ENCODE measurements around the gene AMN1. TPM values are rescaled to one million over a fixed set of nuclear protein-coding genes. Genes with fewer than 3 reads are reported as not detected.

Gene AMN1
- total and polyA plus RNA-seq, 2 donors from 2014 or later: 12.5 to 13.9 TPM

GRCh38 chr12:31715283-31715825, 13.5 kb downstream of the AMN1 start:
- Histone ChIP-seq H3K27ac (ENCODE audit: low read depth in 2 of 2, low read length in 2 of 2) (no peak overlapping the region), H3K4me3 (ENCODE audit: low read length in 3 of 3) (no peak overlapping the region), H3K36me3 (ENCODE audit: control insufficient read depth in 2 of 3, insufficient read depth in 3 of 3, low read length in 3 of 3) (no peaks in the 10 kb centered on the region), H3K4me1 (ENCODE audit: control insufficient read depth in 2 of 3, insufficient read depth in 2 of 3, low read depth in 1 of 3, low read length in 3 of 3) (no peaks in the 10 kb centered on the region), H3K27me3 (ENCODE audit: control insufficient read depth, insufficient read depth, low read length) (no peaks in the 10 kb centered on the region), H3K9me3 (ENCODE audit: control insufficient read depth in 2 of 3, insufficient read depth in 1 of 3, low read length in 3 of 3) (no peaks in the 10 kb centered on the region), H3K9ac (ENCODE audit: low read length in 3 of 3) (no peak overlapping the region)
- FAIRE-seq (no peak), DNase-seq (no peak)
- intact Hi-C loops (cut with DNase I): no loop called here
- no peak for TF ChIP-seq CTCF (IDR thresholded peaks at IDR 0.05; ENCODE audit: borderline replicate concordance, extremely low read depth, insufficient read depth)

GRCh38 chr12:31714406-31715271, 14.2 kb downstream of the AMN1 start:
- DNase-seq (no peak), FAIRE-seq (no peak)
- H3K36me3 ChIP-seq (ENCODE audit: control insufficient read depth in 2 of 3, insufficient read depth in 3 of 3, low read length in 3 of 3): no peaks in the 10 kb centered on the region
- H3K9me3 ChIP-seq (ENCODE audit: control insufficient read depth in 2 of 3, insufficient read depth in 1 of 3, low read length in 3 of 3): no peaks in the 10 kb centered on the region
- H3K4me1 ChIP-seq (ENCODE audit: control insufficient read depth in 2 of 3, insufficient read depth in 2 of 3, low read depth in 1 of 3, low read length in 3 of 3): no peaks in the 10 kb centered on the region
- H3K27me3 ChIP-seq (ENCODE audit: control insufficient read depth, insufficient read depth, low read length): no peaks in the 10 kb centered on the region
- intact Hi-C loops (cut with DNase I): no loop called here
- H3K27ac ChIP-seq (ENCODE audit: low read depth in 2 of 2, low read length in 2 of 2): no peak overlapping the region
- TF ChIP-seq CTCF (IDR thresholded peaks at IDR 0.05; ENCODE audit: borderline replicate concordance, extremely low read depth, insufficient read depth): no peak
- no peak overlapping the region for H3K9ac ChIP-seq (ENCODE audit: low read length in 3 of 3)
- H3K4me3 ChIP-seq (ENCODE audit: low read length in 3 of 3): no peak overlapping the region

GRCh38 chr12:31712877-31713276, 15.9 kb downstream of the AMN1 start:
- no peaks in the 10 kb centered on the region for H3K36me3 ChIP-seq (ENCODE audit: control insufficient read depth in 2 of 3, insufficient read depth in 3 of 3, low read length in 3 of 3)
- intact Hi-C loops (cut with DNase I): no loop called here
- H3K4me3 ChIP-seq (ENCODE audit: low read length in 3 of 3): no peak overlapping the region
- H3K9me3 ChIP-seq (ENCODE audit: control insufficient read depth in 2 of 3, insufficient read depth in 1 of 3, low read length in 3 of 3): no peaks in the 10 kb centered on the region
- TF ChIP-seq CTCF (IDR thresholded peaks at IDR 0.05; ENCODE audit: borderline replicate concordance, extremely low read depth, insufficient read depth): no peak
- no peak overlapping the region for H3K27ac ChIP-seq (ENCODE audit: low read depth in 2 of 2, low read length in 2 of 2)
- no peak for DNase-seq
- H3K27me3 ChIP-seq (ENCODE audit: control insufficient read depth, insufficient read depth, low read length): no peaks in the 10 kb centered on the region
- no peaks in the 10 kb centered on the region for H3K4me1 ChIP-seq (ENCODE audit: control insufficient read depth in 2 of 3, insufficient read depth in 2 of 3, low read depth in 1 of 3, low read length in 3 of 3)
- H3K9ac ChIP-seq (ENCODE audit: low read length in 3 of 3): no peak overlapping the region
- FAIRE-seq: no peak

Measured in kidney (tissue), 14 donors.